Right lobe of liver (tissue), 4 donors: ENCODE measurements around the gene KLHL21.

Experiments used
- CTCF ChIP-seq, 4 donors: fragments of 200-600 bp in 3 of 4; fragments of 450-650 bp in 1 of 4; IDR thresholded peaks; one replicate each; pipeline versions ENCODE4 v1.5.1 to v1.8.0; 2016 to 2022; ENCODE audit warnings: antibody characterized with exemption in 4 of 4, mild to moderate bottlenecking in 2 of 4
- POLR2A ChIP-seq: fragments of 450-650 bp; IDR thresholded peaks from one replicate; pipeline ENCODE4 v1.6.1; 2017; ENCODE audit warnings: antibody characterized with exemption, mild to moderate bottlenecking
- donor health status: DM: no; HTN: no; CAD: no.
- donor health status: DM: no; HTN: no; CAD: no.
- donor health status: DM: no; HTN: yes; CAD: no.

- no peak for TF ChIP-seq CTCF (IDR thresholded peaks at IDR 0.05)
- no peak for TF ChIP-seq POLR2A
Observed at GRCh38 chr1:6560267-6560666, 42.4 kb downstream of the KLHL21 start.
